CD4-positive, alpha-beta T cell treated with Interleukin-2 at 100 ng/mL for 4 hours (primary cell): ENCODE data around the gene MS4A15.
"Not testable (repeated sequence)": the region's sequence is repeated elsewhere in the genome, so short reads cannot be mapped to it uniquely, and the experiment has no call there.

Experiments used
- DNase-seq: peaks from one replicate; pipeline ENCODE4 v3.0.0-alpha.2; 2020; ENCODE audit warnings: low spot score

MS4A15 gene, protein sequence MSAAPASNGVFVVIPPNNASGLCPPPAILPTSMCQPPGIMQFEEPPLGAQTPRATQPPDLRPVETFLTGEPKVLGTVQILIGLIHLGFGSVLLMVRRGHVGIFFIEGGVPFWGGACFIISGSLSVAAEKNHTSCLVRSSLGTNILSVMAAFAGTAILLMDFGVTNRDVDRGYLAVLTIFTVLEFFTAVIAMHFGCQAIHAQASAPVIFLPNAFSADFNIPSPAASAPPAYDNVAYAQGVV

GRCh38 chr11:60756307-60757032, at the start of gene MS4A15:
TSS of gene MS4A15 (plus strand) at chr11:60756867. CDS start at chr11:60763734, 6,867 bp downstream.
- no peak for DNase-seq

DNA sequence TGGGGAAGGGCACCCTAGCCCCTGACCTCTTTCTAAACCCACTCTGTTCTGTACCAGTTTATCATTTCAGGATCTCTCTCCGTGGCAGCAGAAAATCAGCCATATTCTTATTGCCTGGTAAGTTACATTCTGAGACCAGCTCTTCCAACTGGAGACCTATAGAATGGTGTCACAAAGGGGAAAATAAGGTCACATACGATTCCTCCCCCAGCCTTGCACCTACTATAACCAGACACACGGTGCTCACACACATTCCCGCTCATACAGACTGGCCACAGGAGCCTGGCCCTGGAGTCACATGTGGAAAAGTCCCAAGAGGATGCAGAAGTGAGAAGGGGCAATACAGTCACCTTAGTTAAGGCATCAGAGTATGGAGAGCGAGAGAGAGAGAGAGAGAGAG, 49.7 kb upstream of the MS4A15 start:
- no peak for DNase-seq

DNA sequence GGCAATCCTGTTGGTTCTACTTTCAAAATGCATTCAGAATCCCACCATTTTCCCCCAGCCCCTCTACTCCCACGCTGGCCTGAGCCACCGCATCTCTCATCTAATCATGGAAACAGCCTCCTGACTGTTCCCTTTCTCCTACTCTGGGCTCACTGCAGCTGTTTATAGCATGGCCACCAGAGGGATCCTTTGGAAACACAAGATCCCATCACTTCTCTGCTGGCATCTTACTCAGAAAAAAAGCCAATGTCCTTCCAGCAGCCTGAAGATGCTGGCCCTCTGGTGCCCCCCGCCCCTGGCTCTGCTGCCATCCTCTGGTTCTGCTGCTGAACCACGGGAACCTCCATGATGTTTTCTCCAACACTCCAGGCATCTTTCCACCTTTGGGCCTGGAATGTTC, 46.2 kb upstream of the MS4A15 start:
- no peak for DNase-seq

DNA sequence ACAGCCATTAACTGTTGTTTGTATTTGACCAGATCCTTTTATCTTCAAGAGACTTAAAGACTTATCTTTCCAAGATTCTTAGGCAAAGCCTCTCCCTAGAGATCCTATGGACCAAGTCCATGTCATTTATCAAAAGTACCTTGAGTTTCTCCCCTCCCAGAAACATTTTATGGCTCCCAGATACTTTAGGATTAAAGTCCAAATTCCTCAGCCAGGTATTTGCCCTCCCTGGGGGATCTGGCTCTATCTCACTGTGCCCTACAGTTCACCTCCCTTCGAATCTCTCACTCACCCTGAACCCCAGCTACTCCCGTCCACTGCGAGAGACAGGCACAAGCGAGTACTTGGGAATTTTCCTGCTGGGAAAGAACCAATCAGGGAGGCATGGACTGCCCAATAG, 45.4 kb upstream of the MS4A15 start:
- no peak for DNase-seq

GRCh38 chr11:60713423-60713822, 43.2 kb upstream of the MS4A15 start:
- not testable (repeated sequence) for DNase-seq

DNA sequence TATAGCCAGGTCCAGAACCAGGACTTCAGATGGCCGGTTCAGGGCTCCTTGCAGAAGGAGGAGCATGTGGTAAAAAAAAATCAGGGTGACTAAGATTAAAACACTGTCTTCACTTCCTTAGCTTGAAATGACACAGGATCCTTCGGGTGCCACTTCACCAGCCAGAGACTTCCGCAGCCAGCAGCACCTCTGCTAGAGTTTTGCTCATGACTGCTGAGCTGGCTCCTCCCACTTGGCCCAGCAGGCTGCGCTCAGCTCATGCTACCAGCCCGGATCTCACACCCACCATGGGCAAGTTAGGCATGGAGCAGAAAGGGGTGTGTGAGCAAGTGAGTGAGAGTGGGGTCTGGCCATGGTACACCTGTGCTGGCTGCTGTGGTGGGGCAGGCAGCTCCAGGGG, 38.7 kb upstream of the MS4A15 start:
- DNase-seq = no peak

DNA sequence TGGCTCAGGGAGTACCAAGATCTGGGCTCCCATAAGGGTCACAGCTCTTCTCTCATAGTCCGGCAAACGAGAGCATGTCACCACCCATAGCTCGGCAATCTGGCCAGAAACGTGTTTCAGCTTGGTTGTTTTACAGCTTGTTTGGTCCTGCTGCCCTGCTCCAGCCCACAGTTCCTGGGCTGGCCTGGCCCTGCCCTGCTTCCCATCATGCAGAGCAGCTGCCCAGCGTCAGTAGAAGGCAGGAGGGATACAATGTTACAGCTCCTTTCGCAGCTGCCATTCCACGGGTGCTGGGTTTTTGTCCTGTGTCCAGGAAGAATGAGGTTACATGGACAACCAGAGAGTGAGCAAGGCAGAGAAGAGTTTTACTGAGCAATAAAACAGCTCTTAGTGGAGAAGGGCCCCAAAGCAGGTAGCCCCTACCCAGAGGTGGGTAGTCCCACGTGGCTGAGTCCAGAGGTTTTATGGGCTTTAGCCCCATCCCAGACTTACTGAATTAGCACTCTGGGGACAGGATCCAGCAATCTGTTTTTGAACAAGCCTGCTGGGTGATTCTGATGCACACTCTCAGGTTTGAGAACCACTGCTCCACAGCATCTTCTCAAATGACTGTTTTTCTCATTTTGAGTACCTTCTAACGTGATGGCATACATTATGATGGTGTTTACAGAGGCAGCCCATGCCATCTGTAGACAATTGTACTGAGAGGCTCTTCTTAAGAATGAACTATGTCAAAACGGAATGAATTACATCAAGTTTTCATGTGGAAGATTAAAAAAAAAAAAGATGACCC, 37.9 kb upstream of the MS4A15 start:
- DNase-seq = no peak

- DNase-seq = no peak
Measured at GRCh38 chr11:60719391-60719790, 37.3 kb upstream of the MS4A15 start.

GRCh38 chr11:60720460-60720859, 36.2 kb upstream of the MS4A15 start:
- no peak for DNase-seq

- DNase-seq = no peak
Measured at GRCh38 chr11:60724420-60724819, 32.2 kb upstream of the MS4A15 start, which contains the start of gene MS4A18. TSS of gene MS4A18 (plus strand) at chr11:60724720.

GRCh38 chr11:60725592-60725991, 31.1 kb upstream of the MS4A15 start:
- DNase-seq = no peak

- no peak for DNase-seq
Measured at GRCh38 chr11:60731586-60731985, 25.1 kb upstream of the MS4A15 start.

- no peak for DNase-seq
Measured at GRCh38 chr11:60734279-60734678, 22.4 kb upstream of the MS4A15 start.

- DNase-seq = no peak
Measured at GRCh38 chr11:60739114-60739513, 17.6 kb upstream of the MS4A15 start.

GRCh38 chr11:60740573-60740972, 16.1 kb upstream of the MS4A15 start:
- DNase-seq = no peak

DNA sequence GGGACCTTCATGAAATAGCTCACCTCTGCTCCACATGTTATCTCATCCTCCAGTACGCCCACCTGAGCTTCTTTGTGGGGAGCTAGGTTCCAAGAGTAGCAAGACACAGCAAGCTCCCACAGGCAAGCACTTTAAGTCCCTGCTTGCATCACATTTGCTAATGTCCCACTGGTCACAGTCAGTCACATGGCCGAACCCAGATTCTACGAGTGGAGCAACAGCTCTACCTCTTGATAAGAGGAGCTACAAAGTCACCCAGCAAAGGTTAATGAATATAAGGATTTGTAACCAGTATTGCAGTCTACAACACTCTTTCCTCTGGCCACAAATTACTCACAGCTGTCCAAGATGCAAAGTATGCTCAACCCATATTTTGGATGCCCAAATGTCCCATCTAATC, 15.2 kb upstream of the MS4A15 start:
- DNase-seq = no peak

- no peak for DNase-seq
Measured at GRCh38 chr11:60743058-60743457, 13.6 kb upstream of the MS4A15 start.

GRCh38 chr11:60744114-60744513, 12.6 kb upstream of the MS4A15 start:
- no peak for DNase-seq

- DNase-seq = no peak
Measured at GRCh38 chr11:60747359-60747873, 9.3 kb upstream of the MS4A15 start.

DNA sequence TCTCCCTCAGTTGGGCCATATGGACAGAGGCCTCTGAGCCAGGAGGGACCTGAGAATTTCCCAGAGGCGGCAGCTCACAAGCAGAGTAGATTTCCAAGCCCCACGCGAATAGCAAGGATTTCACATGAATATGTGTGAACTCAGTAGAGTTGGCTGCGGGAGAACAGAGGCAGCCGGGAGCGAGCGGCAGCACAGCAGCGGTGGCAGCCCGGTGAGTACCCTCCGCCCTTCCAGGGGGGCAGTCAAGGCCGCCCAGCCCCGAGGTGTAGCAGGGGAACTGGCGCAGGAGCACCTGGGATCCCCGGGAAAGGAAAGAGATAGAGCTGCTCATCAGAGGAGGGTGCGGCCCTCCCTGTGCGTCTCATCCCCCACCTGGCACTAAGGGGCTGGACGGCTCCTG, 8.4 kb upstream of the MS4A15 start:
- DNase-seq = no peak

- no peak for DNase-seq
Measured at GRCh38 chr11:60748821-60749220, 7.8 kb upstream of the MS4A15 start.

DNA sequence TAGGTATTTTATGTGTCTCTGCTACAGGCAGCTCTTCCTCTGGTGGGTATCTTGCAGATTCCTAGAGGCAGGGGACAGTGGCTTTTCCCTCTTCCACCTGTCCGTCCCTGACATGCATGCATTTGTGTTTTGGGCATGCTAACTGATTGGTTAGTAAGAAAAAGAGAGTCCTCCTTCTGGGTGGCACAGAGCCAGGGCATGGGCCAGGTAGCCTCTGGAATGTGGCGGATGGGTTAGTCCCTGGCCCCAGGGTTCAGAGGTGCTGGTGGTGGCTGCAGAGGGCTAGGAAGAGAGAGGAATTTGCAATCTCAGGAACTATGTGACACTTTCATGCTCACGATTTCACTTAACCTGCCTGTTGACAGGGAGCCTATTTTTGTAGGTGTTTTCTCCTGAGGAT, 5.8 kb upstream of the MS4A15 start:
- no peak for DNase-seq

GRCh38 chr11:60753309-60753708, 3.4 kb upstream of the MS4A15 start:
- DNase-seq = no peak
